ENCODE measurements around the gene NSRP1.

Gene NSRP1

DNA sequence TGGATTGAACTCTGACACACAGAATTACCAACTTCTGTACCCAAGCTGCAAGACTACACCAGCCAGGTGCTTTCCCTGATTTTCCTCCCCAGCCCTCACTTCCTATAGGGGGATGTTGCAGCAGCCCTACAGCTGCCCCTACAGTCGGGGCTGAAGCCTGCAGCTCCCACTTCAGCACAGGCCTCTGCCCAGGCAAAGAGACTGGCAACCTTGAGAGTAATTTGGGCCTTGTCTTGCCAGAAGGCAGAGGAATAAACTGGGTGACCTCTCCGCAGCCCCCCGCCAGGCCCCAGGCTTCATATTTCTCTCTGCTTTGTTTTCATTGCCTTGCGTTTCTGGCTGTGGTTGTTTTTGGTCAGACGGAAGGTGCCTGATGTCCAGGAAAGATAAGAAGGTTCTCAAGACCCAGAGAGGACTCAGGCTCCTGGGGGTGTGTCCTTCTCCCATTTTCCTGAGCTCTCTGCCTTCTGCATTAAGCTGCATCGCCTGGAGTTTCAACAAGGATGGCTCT is 86.9 kb downstream of the NSRP1 start:
- Histone ChIP-seq H3K27me3 (replicated peaks; ENCODE audit: insufficient read depth, low read length) (no peaks in the 10 kb centered on the region), H3K79me2 (ENCODE audit: low read length) (no peaks in the 10 kb centered on the region), H3K9me3 (replicated peaks; ENCODE audit: insufficient read depth, low read length) (no peaks in the 10 kb centered on the region), H3F3A (ENCODE audit: insufficient read depth, low read length) (no peaks in the 10 kb centered on the region), H3K9ac (ENCODE audit: low read length) (no peak overlapping the region), H3K4me2 (ENCODE audit: low read depth, low read length) (no peak overlapping the region), H3K4me1 (ENCODE audit: low read length) (peaks cover 7% of the 10 kb centered on the region; the same call in 1 of the 2 replicates), H4K20me1 (ENCODE audit: insufficient read depth, low read length) (no peaks in the 10 kb centered on the region), H3K27ac (ENCODE audit: low read length) (no peak overlapping the region), H3K4me3 (ENCODE audit: low read length) (no peak overlapping the region), H2AFZ (ENCODE audit: low read length) (no peak overlapping the region), H3K9me2 (replicated peaks; ENCODE audit: insufficient read depth, low read length) (no peaks in the 10 kb centered on the region), H3K36me3 (replicated peaks; ENCODE audit: insufficient read depth, low read length) (no peaks in the 10 kb centered on the region)
- no peak for TF ChIP-seq EZH2 (optimal IDR thresholded peaks at IDR 0.05; ENCODE audit: low read depth, low read length)
- TF ChIP-seq CTCF (IDR thresholded peaks at IDR 0.05; ENCODE audit: low read length) = no peak
- TF ChIP-seq EZH2phosphoT487 (IDR thresholded peaks at IDR 0.05; ENCODE audit: low read length) = no peak
- DNase-seq = no peak

DNA sequence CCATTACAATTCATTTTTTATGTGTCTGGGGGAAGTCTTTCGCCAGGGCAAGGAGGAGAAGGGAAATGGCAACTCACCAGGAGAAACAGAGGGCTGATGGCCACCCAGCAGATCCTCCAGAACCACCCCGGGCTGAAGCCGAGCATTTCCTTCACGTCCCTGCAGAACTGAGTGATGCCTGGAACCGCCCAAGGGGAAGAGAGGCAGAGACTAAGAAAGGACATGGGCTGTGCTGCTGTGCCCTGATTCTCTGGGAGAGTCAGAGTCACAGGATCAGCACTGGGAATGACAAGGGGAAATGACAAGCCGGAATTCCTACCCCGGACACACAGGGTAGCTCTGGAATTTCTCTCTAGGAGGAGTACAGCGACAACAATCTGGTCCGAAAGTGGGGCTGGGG is 91.0 kb downstream of the NSRP1 start:
- no peak for TF ChIP-seq EZH2 (optimal IDR thresholded peaks at IDR 0.05; ENCODE audit: low read depth, low read length)
- TF ChIP-seq EZH2phosphoT487 (IDR thresholded peaks at IDR 0.05; ENCODE audit: low read length) = no peak
- TF ChIP-seq CTCF (IDR thresholded peaks at IDR 0.05; ENCODE audit: low read length) = no peak
- Histone ChIP-seq H3K79me2 (ENCODE audit: low read length) (no peaks in the 10 kb centered on the region), H4K20me1 (ENCODE audit: insufficient read depth, low read length) (no peaks in the 10 kb centered on the region), H2AFZ (ENCODE audit: low read length) (no peak overlapping the region), H3K9ac (ENCODE audit: low read length) (no peak overlapping the region), H3K27me3 (replicated peaks; ENCODE audit: insufficient read depth, low read length) (no peaks in the 10 kb centered on the region), H3K4me1 (ENCODE audit: low read length) (peaks cover 7% of the 10 kb centered on the region; the same call in 1 of the 2 replicates), H3K36me3 (replicated peaks; ENCODE audit: insufficient read depth, low read length) (no peaks in the 10 kb centered on the region), H3K9me2 (replicated peaks; ENCODE audit: insufficient read depth, low read length) (no peaks in the 10 kb centered on the region), H3K27ac (ENCODE audit: low read length) (no peak overlapping the region), H3K4me2 (ENCODE audit: low read depth, low read length) (no peak overlapping the region), H3K9me3 (replicated peaks; ENCODE audit: insufficient read depth, low read length) (no peaks in the 10 kb centered on the region), H3K4me3 (ENCODE audit: low read length) (no peak overlapping the region), H3F3A (ENCODE audit: insufficient read depth, low read length) (no peaks in the 10 kb centered on the region)
- DNase-seq = no peak

DNA sequence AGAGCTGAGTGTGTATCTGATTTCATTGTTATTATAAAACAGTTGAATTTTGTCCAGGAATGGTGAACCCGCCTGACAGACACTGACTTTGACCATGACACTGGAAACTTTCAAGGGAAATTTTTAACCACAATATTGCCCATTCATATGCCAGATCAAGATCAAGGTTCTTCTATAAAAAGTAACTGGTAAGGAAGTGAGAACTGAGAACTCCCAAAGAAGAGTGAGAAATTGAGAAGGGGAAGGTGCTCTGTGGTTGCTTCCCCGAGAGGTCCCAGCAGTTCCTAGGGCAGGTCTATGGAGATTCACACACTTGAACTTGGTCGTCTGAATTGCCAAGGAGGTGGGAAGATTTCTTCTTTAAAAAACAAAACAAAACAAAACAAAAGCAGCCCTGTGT is 91.6 kb downstream of the NSRP1 start:
- Histone ChIP-seq H3F3A (ENCODE audit: insufficient read depth, low read length) (no peaks in the 10 kb centered on the region), H2AFZ (ENCODE audit: low read length) (no peak overlapping the region), H3K4me1 (ENCODE audit: low read length) (peaks cover 7% of the 10 kb centered on the region; the same call in 1 of the 2 replicates), H3K36me3 (replicated peaks; ENCODE audit: insufficient read depth, low read length) (no peaks in the 10 kb centered on the region), H3K9me2 (replicated peaks; ENCODE audit: insufficient read depth, low read length) (no peaks in the 10 kb centered on the region), H3K4me2 (ENCODE audit: low read depth, low read length) (no peak overlapping the region), H3K79me2 (ENCODE audit: low read length) (no peaks in the 10 kb centered on the region), H3K9ac (ENCODE audit: low read length) (no peak overlapping the region), H4K20me1 (ENCODE audit: insufficient read depth, low read length) (no peaks in the 10 kb centered on the region), H3K4me3 (ENCODE audit: low read length) (no peak overlapping the region), H3K9me3 (replicated peaks; ENCODE audit: insufficient read depth, low read length) (no peaks in the 10 kb centered on the region), H3K27ac (ENCODE audit: low read length) (no peak overlapping the region), H3K27me3 (replicated peaks; ENCODE audit: insufficient read depth, low read length) (no peaks in the 10 kb centered on the region)
- TF ChIP-seq EZH2phosphoT487 (IDR thresholded peaks at IDR 0.05; ENCODE audit: low read length) (no peak), EZH2 (optimal IDR thresholded peaks at IDR 0.05; ENCODE audit: low read depth, low read length) (no peak), CTCF (IDR thresholded peaks at IDR 0.05; ENCODE audit: low read length) (no peak)
- no peak for DNase-seq
